H9 (cell line): ENCODE data around the gene USPL1. TPM values are rescaled to one million over a fixed set of nuclear protein-coding genes. Genes with fewer than 3 reads are reported as not detected.

Experiments used
- DNase-seq: peaks from one replicate; pipeline ENCODE4 v3.0.0-alpha.2; 2017
- H2AFZ ChIP-seq: one replicate; pipeline ENCODE4 v1.6.1; 2013; ENCODE audit warnings: mild to moderate bottlenecking, low read length, control low read depth, moderate library complexity
- H2AK5ac ChIP-seq: 2 replicates; pipeline ENCODE4 v1.6.1; 2013; ENCODE audit warnings: low read length, control low read depth, mixed read lengths; ENCODE audit not compliant: insufficient read length
- H2BK120ac ChIP-seq: one replicate; pipeline ENCODE4 v1.6.1; 2013; ENCODE audit warnings: low read depth, mild to moderate bottlenecking, low read length, control low read depth, inconsistent platforms; ENCODE audit not compliant: poor library complexity, severe bottlenecking
- H2BK12ac ChIP-seq: 2 replicates; pipeline ENCODE4 v1.6.1; 2013; ENCODE audit warnings: low read length, control low read depth, mixed read lengths, low read depth; ENCODE audit not compliant: insufficient read length
- H2BK15ac ChIP-seq: 2 replicates; pipeline ENCODE4 v1.6.1; 2013; ENCODE audit warnings: low read depth, low read length, control low read depth
- H2BK20ac ChIP-seq: one replicate; pipeline ENCODE4 v1.6.1; 2013; ENCODE audit warnings: low read depth, mild to moderate bottlenecking, low read length, control low read depth, inconsistent platforms; ENCODE audit not compliant: poor library complexity, severe bottlenecking
- H2BK5ac ChIP-seq: 2 replicates; pipeline ENCODE4 v1.6.1; 2013; ENCODE audit warnings: low read length, control low read depth, mixed read lengths; ENCODE audit not compliant: insufficient read length
- H3K14ac ChIP-seq: 2 replicates; pipeline ENCODE4 v1.6.1; 2013; ENCODE audit warnings: low read length, control low read depth; ENCODE audit not compliant: insufficient read depth
- H3K18ac ChIP-seq: 2 replicates; pipeline ENCODE4 v1.6.1; 2013; ENCODE audit warnings: low read depth, mild to moderate bottlenecking, mixed read lengths, low read length, control low read depth; ENCODE audit not compliant: insufficient read length
- H3K23ac ChIP-seq: 2 replicates; pipeline ENCODE4 v1.6.1; 2013; ENCODE audit warnings: low read length, control low read depth, mixed read lengths, low read depth; ENCODE audit not compliant: insufficient read length
- H3K23me2 ChIP-seq: 2 replicates; pipeline ENCODE4 v1.6.1; 2013; ENCODE audit warnings: low read depth, mild to moderate bottlenecking, mixed read lengths, low read length, control low read depth; ENCODE audit not compliant: insufficient read length, poor library complexity, severe bottlenecking
- H3K27ac ChIP-seq: 2 replicates; pipeline ENCODE4 v1.5.1; 2013; ENCODE audit warnings: low read length, control low read depth, mixed read lengths, low read depth; ENCODE audit not compliant: insufficient read length
- H3K27me3 ChIP-seq: 2 replicates; pipeline ENCODE4 v1.6.1; 2013; ENCODE audit warnings: low read length, control low read depth, inconsistent platforms; ENCODE audit not compliant: insufficient read depth
- H3K4ac ChIP-seq: 2 replicates; pipeline ENCODE4 v1.6.1; 2013; ENCODE audit warnings: low read depth, mild to moderate bottlenecking, control low read depth, inconsistent platforms, low read length, moderate library complexity
- H3K4me1 ChIP-seq: 2 replicates; pipeline ENCODE4 v1.6.1; 2013; ENCODE audit warnings: low read length, control low read depth, inconsistent platforms; ENCODE audit not compliant: insufficient read depth
- H3K4me2 ChIP-seq: 2 replicates; pipeline ENCODE4 v1.6.1; 2013; ENCODE audit warnings: low read length, control low read depth, mixed read lengths; ENCODE audit not compliant: insufficient read length, insufficient read depth
- H3K56ac ChIP-seq: 2 replicates; pipeline ENCODE4 v1.6.1; 2013; ENCODE audit warnings: low read depth, mild to moderate bottlenecking, mixed read lengths, low read length, control low read depth; ENCODE audit not compliant: insufficient read length
- H3K79me1 ChIP-seq: 2 replicates; pipeline ENCODE4 v1.6.1; 2013; ENCODE audit warnings: low read depth, mild to moderate bottlenecking, moderate library complexity, low read length, control low read depth, inconsistent platforms; ENCODE audit not compliant: insufficient read depth, poor library complexity, severe bottlenecking
- H3K79me2 ChIP-seq: 2 replicates; pipeline ENCODE4 v1.6.1; 2013; ENCODE audit warnings: low read length, control low read depth, inconsistent platforms; ENCODE audit not compliant: insufficient read depth
- H3K9ac ChIP-seq: 2 replicates; pipeline ENCODE4 v1.6.1; 2013; ENCODE audit warnings: low read length, control low read depth, mixed read lengths; ENCODE audit not compliant: insufficient read length; ENCODE audit errors: extremely low read depth
- H3K9me3 ChIP-seq: one replicate; pipeline ENCODE4 v1.6.1; 2013; ENCODE audit warnings: low read depth, low read length, inconsistent platforms; ENCODE audit not compliant: control insufficient read depth
- H3T11ph ChIP-seq: one replicate; pipeline ENCODE4 v1.6.1; 2013; ENCODE audit warnings: mild to moderate bottlenecking, low read length, control low read depth, inconsistent platforms
- H4K20me1 ChIP-seq: one replicate; pipeline ENCODE4 v1.6.1; 2013; ENCODE audit not compliant: control insufficient read depth, insufficient read length, insufficient read depth
- H4K5ac ChIP-seq: 2 replicates; pipeline ENCODE4 v1.6.1; 2013; ENCODE audit warnings: low read depth, mild to moderate bottlenecking, mixed read lengths, low read length, control low read depth; ENCODE audit not compliant: insufficient read length
- H4K8ac ChIP-seq: replicated peaks from 2 replicates; pipeline ENCODE4 v1.6.1; 2013; ENCODE audit warnings: low read length, control low read depth, mixed read lengths, low read depth; ENCODE audit not compliant: insufficient read length
- H4K91ac ChIP-seq: 2 replicates; pipeline ENCODE4 v1.6.1; 2013; ENCODE audit warnings: low read depth, mild to moderate bottlenecking, moderate library complexity, mixed read lengths, low read length, control low read depth; ENCODE audit not compliant: insufficient read length
- H3K27ac Mint-ChIP-seq, 3 experiments: 2 replicates in 2 of 3; 3 replicates in 1 of 3; pipeline ENCODE4 v1.8.0; 2020 to 2021; ENCODE audit warnings: mixed read lengths in 3 of 3, mild to moderate bottlenecking in 1 of 3, moderate library complexity in 1 of 3
- H3K27me3 Mint-ChIP-seq: 2 replicates; pipeline ENCODE4 v1.8.0; 2021; ENCODE audit warnings: low read depth, mild to moderate bottlenecking, moderate library complexity, mixed read lengths
- H3K36me3 Mint-ChIP-seq, 3 experiments: 2 replicates in 2 of 3; 3 replicates in 1 of 3; pipeline ENCODE4 v1.8.0; 2020 to 2021; ENCODE audit warnings: low read depth in 3 of 3, mixed read lengths in 3 of 3; ENCODE audit not compliant: insufficient read depth in 1 of 3
- H3K4me1 Mint-ChIP-seq, 2 experiments: 2 replicates each; pipeline ENCODE4 v1.8.0; 2020; ENCODE audit warnings: mixed read lengths in 2 of 2
- H3K4me3 Mint-ChIP-seq, 2 experiments: 2 replicates in 1 of 2; 3 replicates in 1 of 2; pipeline ENCODE4 v1.8.0; 2020 to 2021; ENCODE audit warnings: mild to moderate bottlenecking in 2 of 2, mixed read lengths in 2 of 2, moderate library complexity in 1 of 2
- H3K9me3 Mint-ChIP-seq, 2 experiments: 2 replicates in 1 of 2; 3 replicates in 1 of 2; pipeline ENCODE4 v1.8.0; 2020; ENCODE audit warnings: mild to moderate bottlenecking in 2 of 2, mixed read lengths in 2 of 2, moderate library complexity in 1 of 2
- WGBS: extraction: QIAGEN DNeasy Blood & Tissue Kit; methylation state at CpG from one replicate; pipeline ENCODE4 v1.1.7; 2013; ENCODE audit warnings: missing lambda C conversion rate, low lambda C conversion rate, mixed read lengths; ENCODE audit not compliant: insufficient read length; ENCODE audit errors: extremely low coverage; 5-methylcytosine and 5-hydroxymethylcytosine counted together
- total RNA-seq: library from RNA; stranded (reverse); gene quantifications from 2 replicates; pipeline ENCODE4 v1.2.1, GENCODE V29; 2021
- TF ChIP-seq, protein P1 (sequence below): fragments of 200-600 bp; sonication (generic); conservative IDR thresholded peaks from 3 replicates; pipeline ENCODE4 v1.8.0; 2021; ENCODE audit warnings: antibody characterized with exemption, mild to moderate bottlenecking

The USPL1 gene
- total RNA-seq, 1 experiment from 2014 or later: 17.6 TPM

DNA sequence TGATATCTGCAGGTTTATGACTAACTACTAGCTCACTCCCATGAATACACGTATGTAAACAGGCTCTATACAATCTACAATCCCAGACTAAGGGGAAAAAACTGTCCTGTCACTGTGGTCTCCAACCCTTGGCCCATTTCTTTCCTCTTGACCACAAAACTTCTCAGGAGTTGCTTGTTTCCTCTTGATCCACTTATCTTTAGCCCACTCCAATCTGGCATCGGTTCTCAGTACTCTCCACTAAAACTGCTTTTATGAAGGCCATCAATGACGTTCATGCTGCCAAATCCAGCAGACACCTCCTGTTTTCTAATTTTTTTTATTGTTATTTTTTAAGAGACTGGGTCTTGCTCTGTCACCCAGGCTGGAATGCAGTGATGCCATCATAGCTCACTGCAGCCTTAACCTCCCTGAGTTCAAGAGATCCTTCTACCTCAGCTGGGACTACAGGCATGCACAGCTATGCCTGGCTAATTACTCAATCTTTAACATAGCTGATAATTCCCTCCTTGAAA, 31.9 kb upstream of the USPL1 start:
- no peak overlapping the region for H3K23ac ChIP-seq
- H3K79me1 ChIP-seq: no peaks in the 10 kb centered on the region
- Mint-ChIP-seq H3K27me3 (no peaks in the 10 kb centered on the region), H3K4me1 (peaks cover 2 to 5% of the 10 kb centered on the region in 2 experiments; a peak in 3 of 4 replicates), H3K9me3 (no peaks in the 10 kb centered on the region), H3K27ac (no peak overlapping the region; a peak in 1 of 7 replicates), H3K4me3 (no peak overlapping the region), H3K36me3 (no peaks in the 10 kb centered on the region)
- no peak for DNase-seq
- H2AK5ac ChIP-seq: no peak overlapping the region
- H3K23me2 ChIP-seq: no peaks in the 10 kb centered on the region
- no peak overlapping the region for H2BK15ac ChIP-seq
- no peaks in the 10 kb centered on the region for H3K27me3 ChIP-seq
- H2BK12ac ChIP-seq: no peak overlapping the region
- no peaks in the 10 kb centered on the region for H3K9me3 ChIP-seq
- H2BK5ac ChIP-seq: no peak overlapping the region
- no peak overlapping the region for H3K27ac ChIP-seq
- H2AFZ ChIP-seq: no peak overlapping the region
- no peak overlapping the region for H3T11ph ChIP-seq
- no peak overlapping the region for H3K4ac ChIP-seq
- no peak overlapping the region for H3K14ac ChIP-seq
- TF ChIP-seq, protein P1, sequence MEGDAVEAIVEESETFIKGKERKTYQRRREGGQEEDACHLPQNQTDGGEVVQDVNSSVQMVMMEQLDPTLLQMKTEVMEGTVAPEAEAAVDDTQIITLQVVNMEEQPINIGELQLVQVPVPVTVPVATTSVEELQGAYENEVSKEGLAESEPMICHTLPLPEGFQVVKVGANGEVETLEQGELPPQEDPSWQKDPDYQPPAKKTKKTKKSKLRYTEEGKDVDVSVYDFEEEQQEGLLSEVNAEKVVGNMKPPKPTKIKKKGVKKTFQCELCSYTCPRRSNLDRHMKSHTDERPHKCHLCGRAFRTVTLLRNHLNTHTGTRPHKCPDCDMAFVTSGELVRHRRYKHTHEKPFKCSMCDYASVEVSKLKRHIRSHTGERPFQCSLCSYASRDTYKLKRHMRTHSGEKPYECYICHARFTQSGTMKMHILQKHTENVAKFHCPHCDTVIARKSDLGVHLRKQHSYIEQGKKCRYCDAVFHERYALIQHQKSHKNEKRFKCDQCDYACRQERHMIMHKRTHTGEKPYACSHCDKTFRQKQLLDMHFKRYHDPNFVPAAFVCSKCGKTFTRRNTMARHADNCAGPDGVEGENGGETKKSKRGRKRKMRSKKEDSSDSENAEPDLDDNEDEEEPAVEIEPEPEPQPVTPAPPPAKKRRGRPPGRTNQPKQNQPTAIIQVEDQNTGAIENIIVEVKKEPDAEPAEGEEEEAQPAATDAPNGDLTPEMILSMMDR: no peak
- no peaks in the 10 kb centered on the region for H4K20me1 ChIP-seq
- H3K4me1 ChIP-seq: no peaks in the 10 kb centered on the region
- H3K4me2 ChIP-seq: no peak overlapping the region
- no peak overlapping the region for H3K18ac ChIP-seq
- H4K5ac ChIP-seq: no peak overlapping the region
- H2BK20ac ChIP-seq: no peak overlapping the region
- no peaks in the 10 kb centered on the region for H3K79me2 ChIP-seq
- no peak overlapping the region for H2BK120ac ChIP-seq
- no peak overlapping the region for H3K9ac ChIP-seq
- H4K8ac ChIP-seq: no peak overlapping the region
- no peak overlapping the region for H3K56ac ChIP-seq
- H4K91ac ChIP-seq: no peak overlapping the region
- no CpG with 5 or more reads among the region's 3 CpGs for WGBS
